ENCODE measurements around the gene METTL15.

The METTL15 gene

DNA sequence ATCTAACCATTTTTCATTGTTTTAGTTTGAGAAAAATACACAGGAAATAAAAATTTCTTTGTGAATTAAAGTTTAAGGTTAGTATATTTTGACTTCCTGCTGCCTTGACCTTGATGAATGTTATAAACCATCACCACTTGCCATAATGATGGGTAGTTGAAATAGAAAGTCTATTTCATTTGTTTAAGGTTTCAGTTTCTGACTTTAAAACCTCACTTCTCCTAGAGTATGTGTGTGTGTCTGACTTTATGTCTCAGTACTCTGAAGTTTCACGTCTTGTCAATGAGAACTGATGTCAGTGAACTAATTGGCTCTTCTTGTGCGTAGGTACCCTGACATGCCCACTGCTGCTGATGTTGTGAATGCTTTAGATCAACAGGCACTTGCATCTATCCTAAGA, 188.2 kb downstream of the METTL15 start:
- ChIA-PET POLR2A (no interaction called here), CTCF (no interaction called here)
- no peak for TF ChIP-seq ARNT (IDR thresholded peaks at IDR 0.05)
- TF ChIP-seq ELF4 (IDR thresholded peaks at IDR 0.05) = no peak
- no peak for TF ChIP-seq HDGF (IDR thresholded peaks at IDR 0.05; ENCODE audit: borderline replicate concordance)
- TF ChIP-seq SUZ12 (IDR thresholded peaks at IDR 0.05) = no peak
- no peak for TF ChIP-seq FOXK2 (IDR thresholded peaks at IDR 0.05)
- TF ChIP-seq, protein P1, sequence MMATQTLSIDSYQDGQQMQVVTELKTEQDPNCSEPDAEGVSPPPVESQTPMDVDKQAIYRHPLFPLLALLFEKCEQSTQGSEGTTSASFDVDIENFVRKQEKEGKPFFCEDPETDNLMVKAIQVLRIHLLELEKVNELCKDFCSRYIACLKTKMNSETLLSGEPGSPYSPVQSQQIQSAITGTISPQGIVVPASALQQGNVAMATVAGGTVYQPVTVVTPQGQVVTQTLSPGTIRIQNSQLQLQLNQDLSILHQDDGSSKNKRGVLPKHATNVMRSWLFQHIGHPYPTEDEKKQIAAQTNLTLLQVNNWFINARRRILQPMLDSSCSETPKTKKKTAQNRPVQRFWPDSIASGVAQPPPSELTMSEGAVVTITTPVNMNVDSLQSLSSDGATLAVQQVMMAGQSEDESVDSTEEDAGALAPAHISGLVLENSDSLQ (IDR thresholded peaks at IDR 0.05) = no peak
- no peak for TF ChIP-seq ZNF384 (IDR thresholded peaks at IDR 0.05)
- no peak for TF ChIP-seq FOXA1 (IDR thresholded peaks at IDR 0.05)
- TF ChIP-seq BHLHE40 (IDR thresholded peaks at IDR 0.05; ENCODE audit: borderline replicate concordance) = no peak
- no peak for TF ChIP-seq TARDBP (IDR thresholded peaks at IDR 0.05)
- TF ChIP-seq CTBP1 (IDR thresholded peaks at IDR 0.05; ENCODE audit: borderline replicate concordance) = no peak
- TF ChIP-seq LEF1 (IDR thresholded peaks at IDR 0.05; ENCODE audit: borderline replicate concordance) = no peak
- TF ChIP-seq NFRKB (IDR thresholded peaks at IDR 0.05) = no peak
- TF ChIP-seq SP1 (IDR thresholded peaks at IDR 0.05) = no peak
- no peak for TF ChIP-seq FOXM1 (IDR thresholded peaks at IDR 0.05; ENCODE audit: borderline replicate concordance)
- no peak for DNase-seq (ENCODE audit: extremely low spot score)

GRCh38 chr11:28298209-28298608, 190.0 kb downstream of the METTL15 start:
- TF ChIP-seq SUZ12 (IDR thresholded peaks at IDR 0.05) (no peak), FOXK2 (IDR thresholded peaks at IDR 0.05) (no peak), FOXA1 (IDR thresholded peaks at IDR 0.05) (no peak), ZNF384 (IDR thresholded peaks at IDR 0.05) (no peak), NFRKB (IDR thresholded peaks at IDR 0.05) (no peak), ARNT (IDR thresholded peaks at IDR 0.05) (no peak), HDGF (IDR thresholded peaks at IDR 0.05; ENCODE audit: borderline replicate concordance) (no peak), ELF4 (IDR thresholded peaks at IDR 0.05) (no peak)
- TF ChIP-seq, protein P1 (IDR thresholded peaks at IDR 0.05) = no peak
- POLR2A ChIA-PET = no interaction called here
- DNase-seq (ENCODE audit: extremely low spot score) = no peak
- CTCF ChIA-PET = no interaction called here

DNA sequence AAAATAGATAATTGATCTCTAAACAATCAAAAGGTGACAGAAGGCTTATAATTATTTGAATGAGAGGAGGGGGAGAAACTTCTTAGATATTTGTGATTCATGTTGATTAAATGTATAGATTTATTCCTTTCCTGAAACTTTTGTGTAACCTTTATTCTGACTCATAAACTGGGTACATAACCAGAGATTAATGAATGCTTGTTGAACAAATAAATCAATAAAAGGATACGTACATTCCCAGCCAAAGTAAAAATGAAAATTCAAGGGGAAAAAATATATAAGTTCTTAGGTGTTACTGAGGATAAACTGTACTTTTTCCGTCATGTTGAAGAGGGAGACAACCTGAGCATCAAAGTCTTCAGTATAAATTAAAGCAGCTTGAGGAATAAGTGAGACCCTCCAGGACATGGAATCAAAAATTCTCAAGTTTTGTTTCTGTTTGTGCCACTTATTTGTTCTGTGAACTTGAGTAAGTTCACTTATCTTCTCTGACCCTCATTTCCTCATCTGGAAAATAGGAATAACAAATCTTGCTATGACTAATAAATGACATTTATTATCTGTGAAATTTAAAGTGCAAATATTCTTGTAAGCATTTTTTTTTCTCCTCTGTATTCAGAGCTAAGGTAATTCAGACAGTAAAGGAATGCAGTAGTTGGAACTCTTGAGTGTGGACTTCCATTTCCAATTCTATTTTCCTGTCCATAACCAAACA, 195.4 kb downstream of the METTL15 start:
- POLR2A ChIA-PET = no interaction called here
- CTCF ChIA-PET = no interaction called here
- no peak for DNase-seq (ENCODE audit: extremely low spot score)

DNA sequence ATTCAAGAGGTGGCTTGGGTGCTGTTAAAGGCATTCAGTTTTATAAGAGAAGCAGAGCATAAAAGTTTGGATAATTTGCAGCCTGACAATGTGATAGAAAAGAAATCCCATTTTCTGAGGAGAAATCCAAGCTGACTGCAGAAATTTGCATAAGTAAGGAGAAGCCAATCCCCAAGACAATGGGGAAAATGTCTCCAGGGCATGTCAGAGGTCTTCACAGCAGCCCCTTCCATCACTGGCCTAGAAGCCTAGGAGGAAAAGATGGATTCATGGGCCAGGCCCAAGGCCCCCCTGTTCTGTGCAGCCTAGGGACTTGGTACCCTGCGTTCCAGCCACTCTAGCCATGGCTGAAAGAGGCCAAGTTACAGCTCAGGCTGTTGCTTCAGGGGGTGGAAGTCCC, 207.3 kb downstream of the METTL15 start:
- POLR2A ChIA-PET = no interaction called here

More for the DNA sequence above, 195.4 kb downstream of the METTL15 start:
- TF ChIP-seq HDGF (IDR thresholded peaks at IDR 0.05; ENCODE audit: borderline replicate concordance) (no peak), FOXK2 (IDR thresholded peaks at IDR 0.05) (no peak), SUZ12 (IDR thresholded peaks at IDR 0.05) (no peak), ZNF384 (IDR thresholded peaks at IDR 0.05) (no peak), CTBP1 (IDR thresholded peaks at IDR 0.05; ENCODE audit: borderline replicate concordance) (no peak), ARNT (IDR thresholded peaks at IDR 0.05) (no peak), LEF1 (IDR thresholded peaks at IDR 0.05; ENCODE audit: borderline replicate concordance) (no peak), NFRKB (IDR thresholded peaks at IDR 0.05) (no peak), ELF4 (IDR thresholded peaks at IDR 0.05) (no peak), FOXA1 (IDR thresholded peaks at IDR 0.05) (no peak), SP1 (IDR thresholded peaks at IDR 0.05) (no peak), FOXM1 (IDR thresholded peaks at IDR 0.05; ENCODE audit: borderline replicate concordance) (no peak)
- TF ChIP-seq, protein P1 (IDR thresholded peaks at IDR 0.05) = no peak

DNA sequence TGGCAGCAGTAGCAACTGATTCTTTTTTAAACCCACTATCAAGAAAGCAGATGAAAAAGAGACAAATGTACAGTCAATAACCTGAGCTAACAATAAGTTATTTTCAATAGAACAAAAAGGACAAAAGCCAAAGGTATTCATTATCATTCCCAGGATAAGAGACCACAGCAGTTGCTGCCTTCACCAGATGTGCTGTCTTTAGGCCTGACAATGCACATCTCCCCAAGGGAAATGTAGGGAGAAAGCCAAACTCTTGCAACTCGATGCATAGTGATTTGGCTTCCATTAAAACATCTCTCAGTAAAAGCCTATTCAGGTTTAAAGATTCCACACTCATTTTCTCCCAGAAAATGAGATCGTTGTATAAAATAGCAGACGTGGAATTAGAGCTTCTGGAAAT, 210.7 kb downstream of the METTL15 start:
- ChIA-PET POLR2A (no interaction called here), CTCF (no interaction called here)
- no peak for TF ChIP-seq SUZ12 (IDR thresholded peaks at IDR 0.05)
- TF ChIP-seq BHLHE40 (IDR thresholded peaks at IDR 0.05; ENCODE audit: borderline replicate concordance) = no peak
- TF ChIP-seq, protein P1 (IDR thresholded peaks at IDR 0.05) = no peak
- no peak for TF ChIP-seq LEF1 (IDR thresholded peaks at IDR 0.05; ENCODE audit: borderline replicate concordance)
- no peak for TF ChIP-seq TARDBP (IDR thresholded peaks at IDR 0.05)
- no peak for TF ChIP-seq FOXM1 (IDR thresholded peaks at IDR 0.05; ENCODE audit: borderline replicate concordance)
- no peak for TF ChIP-seq ARNT (IDR thresholded peaks at IDR 0.05)
- no peak for TF ChIP-seq ELF4 (IDR thresholded peaks at IDR 0.05)
- no peak for TF ChIP-seq ZNF384 (IDR thresholded peaks at IDR 0.05)
- TF ChIP-seq CTBP1 (IDR thresholded peaks at IDR 0.05; ENCODE audit: borderline replicate concordance) = no peak
- no peak for TF ChIP-seq FOXA1 (IDR thresholded peaks at IDR 0.05)
- TF ChIP-seq HDGF (IDR thresholded peaks at IDR 0.05; ENCODE audit: borderline replicate concordance) = no peak
- TF ChIP-seq L3MBTL2 (conservative IDR thresholded peaks at IDR 0.05) = no peak
- TF ChIP-seq FOXK2 (IDR thresholded peaks at IDR 0.05) = no peak
- no peak for TF ChIP-seq NFRKB (IDR thresholded peaks at IDR 0.05)
- TF ChIP-seq SP1 (IDR thresholded peaks at IDR 0.05) = no peak
- no peak for DNase-seq (ENCODE audit: extremely low spot score)

More for the DNA sequence above, 207.3 kb downstream of the METTL15 start:
- DNase-seq (ENCODE audit: extremely low spot score) = no peak
- CTCF ChIA-PET = no interaction called here
- TF ChIP-seq SP1 (IDR thresholded peaks at IDR 0.05) = no peak
- TF ChIP-seq ARNT (IDR thresholded peaks at IDR 0.05) = no peak
- TF ChIP-seq FOXM1 (IDR thresholded peaks at IDR 0.05; ENCODE audit: borderline replicate concordance) = no peak
- TF ChIP-seq TARDBP (IDR thresholded peaks at IDR 0.05) = no peak
- TF ChIP-seq ZNF384 (IDR thresholded peaks at IDR 0.05) = no peak
- no peak for TF ChIP-seq ELF4 (IDR thresholded peaks at IDR 0.05)
- no peak for TF ChIP-seq L3MBTL2 (conservative IDR thresholded peaks at IDR 0.05)
- TF ChIP-seq HDGF (IDR thresholded peaks at IDR 0.05; ENCODE audit: borderline replicate concordance) = no peak
- no peak for TF ChIP-seq FOXA1 (IDR thresholded peaks at IDR 0.05)
- TF ChIP-seq, protein P1 (IDR thresholded peaks at IDR 0.05) = no peak
- TF ChIP-seq SUZ12 (IDR thresholded peaks at IDR 0.05) = no peak
- TF ChIP-seq BHLHE40 (IDR thresholded peaks at IDR 0.05; ENCODE audit: borderline replicate concordance) = no peak
- TF ChIP-seq NFRKB (IDR thresholded peaks at IDR 0.05) = no peak
- TF ChIP-seq LEF1 (IDR thresholded peaks at IDR 0.05; ENCODE audit: borderline replicate concordance) = no peak
